ENCODE measurements around the gene SLC35G6.

GRCh38 chr17:7476494-7476893 lies 4.8 kb upstream of the SLC35G6 start:
- TF ChIP-seq CTCF (IDR thresholded peaks at IDR 0.05): no peak
- no peak for TF ChIP-seq POLR2A (IDR thresholded peaks at IDR 0.05)
